IMR-90 (cell line): ENCODE data around the gene TPM4. TPM values are rescaled to one million over a fixed set of nuclear protein-coding genes. Genes with fewer than 3 reads are reported as not detected.

Experiments
- ATAC-seq: fragments of 200-7000 bp; cut with Tn5 transposase; 2 replicates; pipeline ENCODE4 v1.9.1; 2020; ENCODE audit warnings: low read depth, mild to moderate bottlenecking, moderate library complexity
- BruUV-seq: library from RNA; stranded (reverse); fragments of 400-500 nt; replicated peaks from 2 replicates; lab custom pipeline; 2021; lab: Mats Ljungman, UMichigan
- CTCF ChIA-PET: fragments of 300-600 bp; formaldehyde crosslinking; extraction: SDS; loops from one replicate; lab custom pipeline; 2021; ENCODE audit warnings: antibody characterized with exemption; lab: Yijun Ruan, JAX
- POLR2A ChIA-PET: fragments of 300-600 bp; sonication (Branson Sonifier 250); formaldehyde crosslinking; loops from one replicate; lab custom pipeline; 2022; ENCODE audit warnings: antibody characterized with exemption; ENCODE audit not compliant: unreplicated experiment; lab: Charles Lee
- DNase-seq: peaks from one replicate; pipeline ENCODE4 v3.0.0; 2013
- H2AFZ ChIP-seq: replicated peaks from 2 replicates; pipeline ENCODE3; 2013; ENCODE audit warnings: low read length, mild to moderate bottlenecking; ENCODE audit not compliant: poor library complexity
- H2AK5ac ChIP-seq: 2 replicates; pipeline ENCODE4 v1.6.1; 2013; ENCODE audit warnings: low read depth, low read length, inconsistent platforms
- H2AK9ac ChIP-seq: replicated peaks from 2 replicates; pipeline ENCODE3; 2013; ENCODE audit warnings: mild to moderate bottlenecking, low read depth, low read length, moderate library complexity; ENCODE audit not compliant: poor library complexity
- H2BK120ac ChIP-seq: 2 replicates; pipeline ENCODE4 v1.6.1; 2013; ENCODE audit warnings: low read depth, low read length, inconsistent platforms
- H2BK15ac ChIP-seq: 3 replicates; pipeline ENCODE4 v1.6.1; 2013; ENCODE audit warnings: low read depth, low read length, inconsistent platforms
- H2BK20ac ChIP-seq: 2 replicates; pipeline ENCODE4 v1.6.1; 2013; ENCODE audit warnings: low read depth, mild to moderate bottlenecking, inconsistent platforms, low read length, moderate library complexity
- H2BK5ac ChIP-seq: 2 replicates; pipeline ENCODE4 v1.6.1; 2013; ENCODE audit warnings: mild to moderate bottlenecking, low read depth, low read length, inconsistent platforms; ENCODE audit not compliant: poor library complexity, severe bottlenecking
- H3K14ac ChIP-seq: replicated peaks from 2 replicates; pipeline ENCODE4 v1.6.1; 2013; ENCODE audit warnings: low read depth, low read length, inconsistent platforms
- H3K18ac ChIP-seq: 2 replicates; pipeline ENCODE4 v1.6.1; 2013; ENCODE audit warnings: low read depth, low read length, control low read depth
- H3K23ac ChIP-seq: 2 replicates; pipeline ENCODE4 v1.6.1; 2013; ENCODE audit warnings: low read depth, low read length, inconsistent platforms
- H3K27ac ChIP-seq: 2 replicates; pipeline ENCODE4 v1.5.1; 2013; ENCODE audit warnings: mild to moderate bottlenecking, control low read depth, low read length; ENCODE audit not compliant: insufficient read depth
- H3K27me3 ChIP-seq: 2 replicates; pipeline ENCODE4 v1.6.1; 2013; ENCODE audit warnings: low read length; ENCODE audit not compliant: control insufficient read depth, insufficient read depth
- H3K36me3 ChIP-seq: 2 replicates; pipeline ENCODE4 v1.6.1; 2013; ENCODE audit warnings: low read length, mixed read lengths; ENCODE audit not compliant: control insufficient read depth, insufficient read depth
- H3K4ac ChIP-seq: 2 replicates; pipeline ENCODE4 v1.6.1; 2013; ENCODE audit warnings: low read depth, low read length, inconsistent platforms
- H3K4me1 ChIP-seq: 2 replicates; pipeline ENCODE4 v1.6.1; 2013; ENCODE audit warnings: low read length, mixed read lengths; ENCODE audit not compliant: control insufficient read depth, insufficient read depth
- H3K4me2 ChIP-seq: 2 replicates; pipeline ENCODE4 v1.6.1; 2013; ENCODE audit warnings: low read depth, mild to moderate bottlenecking, control low read depth, low read length, moderate library complexity
- H3K4me3 ChIP-seq: 2 replicates; pipeline ENCODE4 v1.5.1; 2013; ENCODE audit warnings: low read depth, mild to moderate bottlenecking, control low read depth, low read length, moderate library complexity; ENCODE audit not compliant: insufficient read depth
- H3K56ac ChIP-seq: 2 replicates; pipeline ENCODE4 v1.6.1; 2013; ENCODE audit warnings: low read length, inconsistent platforms; ENCODE audit not compliant: insufficient read depth; ENCODE audit errors: extremely low read depth
- H3K79me1 ChIP-seq, 2 experiments: 2 replicates each; pipeline ENCODE4 v1.6.1; 2013; ENCODE audit warnings: low read length in 2 of 2, inconsistent platforms in 1 of 2, low read depth in 1 of 2
- H3K9ac ChIP-seq: 2 replicates; pipeline ENCODE4 v1.6.1; 2013; ENCODE audit warnings: low read depth, low read length, control low read depth
- H3K9me1 ChIP-seq: 2 replicates; pipeline ENCODE4 v1.6.1; 2013; ENCODE audit warnings: low read length, inconsistent platforms; ENCODE audit not compliant: insufficient read depth
- H3K9me3 ChIP-seq: 2 replicates; pipeline ENCODE4 v1.6.1; 2013; ENCODE audit warnings: low read length; ENCODE audit not compliant: control insufficient read depth, insufficient read depth
- H4K20me1 ChIP-seq: 2 replicates; pipeline ENCODE4 v1.6.1; 2013; ENCODE audit warnings: low read length, inconsistent platforms; ENCODE audit not compliant: insufficient read depth
- H4K5ac ChIP-seq: 2 replicates; pipeline ENCODE4 v1.6.1; 2013; ENCODE audit warnings: mild to moderate bottlenecking, low read depth, low read length, control low read depth
- H4K8ac ChIP-seq, 2 experiments: 2 replicates each; pipeline ENCODE4 v1.6.1; 2013; ENCODE audit warnings: low read depth in 2 of 2, low read length in 2 of 2, control low read depth in 1 of 2, inconsistent platforms in 1 of 2
- H4K91ac ChIP-seq: 2 replicates; pipeline ENCODE4 v1.6.1; 2013; ENCODE audit warnings: low read depth, low read length, inconsistent platforms; ENCODE audit not compliant: insufficient read depth
- BHLHE40 ChIP-seq: fragments of 150-350 bp; IDR thresholded peaks from 2 replicates; pipeline ENCODE4 v1.6.1; 2016; ENCODE audit warnings: mild to moderate bottlenecking, low read depth, low read length
- MXI1 ChIP-seq: IDR thresholded peaks from 2 replicates; pipeline ENCODE4 v1.6.1; 2012; ENCODE audit warnings: low read depth, mild to moderate bottlenecking, low read length, moderate library complexity, borderline replicate concordance
- POLR2A ChIP-seq: IDR thresholded peaks from 2 replicates; pipeline ENCODE4 v1.6.1; 2012; ENCODE audit warnings: mild to moderate bottlenecking, low read depth, low read length
- WGBS, 2 experiments: methylation state at CpG; one replicate each; pipeline versions ENCODE4 v1.1.5 to v1.1.7; 2013; ENCODE audit warnings: missing lambda C conversion rate in 2 of 2; ENCODE audit not compliant: insufficient read length in 1 of 2; ENCODE audit errors: extremely low coverage in 2 of 2; 5-methylcytosine and 5-hydroxymethylcytosine counted together
- dilution Hi-C: fragments of 300-500 bp; cut with HindIII; formaldehyde crosslinking; loops from one replicate; pipeline ENCODE4 v1.14.3; 2018; ENCODE audit warnings: low sequenced_read_pairs; ENCODE audit not compliant: unreplicated experiment
- in situ Hi-C: fragments of 300-500 bp; cut with MboI; formaldehyde crosslinking; loops from 3 replicates; pipeline ENCODE4 v1.14.3; 2019; ENCODE audit warnings: low sequenced_read_pairs, inconsistent platforms, mixed read lengths
- intact Hi-C: fragments of 100-400 bp; cut with micrococcal nuclease; formaldehyde crosslinking; loops from 2 replicates; pipeline ENCODE4 v1.10.0; 2022
- polyA plus RNA-seq, 3 experiments: library from polyadenylated mRNA; depleted of rRNA; stranded (reverse); fragments of >200 nt; gene quantifications; 2 replicates each; pipeline ENCODE4 v1.2.3, GENCODE V29; 2012; ENCODE audit warnings: low replicate concordance in 1 of 3
- total RNA-seq: library from RNA; depleted of rRNA; stranded (reverse); fragments of >200 nt; gene quantifications from 2 replicates; pipeline ENCODE4 v1.2.3, GENCODE V29; 2012
- TF ChIP-seq, protein P1 (sequence below): conservative IDR thresholded peaks from 2 replicates; pipeline ENCODE4 v1.5.1; 2012; ENCODE audit warnings: mild to moderate bottlenecking, low read depth, low read length, improper control_type of control experiment

The TPM4 gene
- total and polyA plus RNA-seq, 2 of the 4 experiments (the other 2 are of a cell fraction) = 1,075 to 1,160 TPM

GRCh38 chr19:16074488-16075365 is 1.6 kb upstream of the TPM4 start:
- ATAC-seq (no peak), DNase-seq (no peak)
- Histone ChIP-seq H3K9ac (no peak overlapping the region), H3K36me3 (peaks cover 14% of the 10 kb centered on the region), H3K27ac (peak overlapping the region; percentile 33; the same call in 1 of the 2 replicates), H3K27me3 (no peaks in the 10 kb centered on the region), H3K4me2 (no peak overlapping the region), H2AK5ac (peak overlapping the region; percentile 80), H2AK9ac (peak overlapping the region; percentile 23), H4K91ac (no peak overlapping the region; the same call in 1 of the 2 replicates), H4K20me1 (peaks cover 12% of the 10 kb centered on the region), H2BK15ac (0 out of 3 replicates have a peak overlapping the region, but pooled peaks have one; percentile 31), H3K14ac (no peak overlapping the region; the same call in 1 of the 2 replicates), H4K5ac (no peak overlapping the region), H3K79me1 (peaks cover 12 to 58% of the 10 kb centered on the region in 2 experiments), H4K8ac (peak overlapping the region; percentile 9 to 91; a peak in 2 of 4 replicates), H2BK5ac (no peak overlapping the region), H3K23ac (peak overlapping the region; percentile 86; the same call in 1 of the 2 replicates), H3K9me1 (peaks cover 7% of the 10 kb centered on the region), H2BK120ac (no peak overlapping the region), H3K9me3 (no peaks in the 10 kb centered on the region), H3K56ac (no peak overlapping the region), H3K4ac (peak overlapping the region; percentile 64), H3K4me3 (no peak overlapping the region), H3K4me1 (peaks cover 6% of the 10 kb centered on the region; the same call in 1 of the 2 replicates), H3K18ac (no peak overlapping the region), H2AFZ (no peak overlapping the region), H2BK20ac (peak overlapping the region; percentile 41; the same call in 1 of the 2 replicates)
- TF ChIP-seq MXI1 (no peak), POLR2A (no peak), BHLHE40 (no peak)
- TF ChIP-seq, protein P1, sequence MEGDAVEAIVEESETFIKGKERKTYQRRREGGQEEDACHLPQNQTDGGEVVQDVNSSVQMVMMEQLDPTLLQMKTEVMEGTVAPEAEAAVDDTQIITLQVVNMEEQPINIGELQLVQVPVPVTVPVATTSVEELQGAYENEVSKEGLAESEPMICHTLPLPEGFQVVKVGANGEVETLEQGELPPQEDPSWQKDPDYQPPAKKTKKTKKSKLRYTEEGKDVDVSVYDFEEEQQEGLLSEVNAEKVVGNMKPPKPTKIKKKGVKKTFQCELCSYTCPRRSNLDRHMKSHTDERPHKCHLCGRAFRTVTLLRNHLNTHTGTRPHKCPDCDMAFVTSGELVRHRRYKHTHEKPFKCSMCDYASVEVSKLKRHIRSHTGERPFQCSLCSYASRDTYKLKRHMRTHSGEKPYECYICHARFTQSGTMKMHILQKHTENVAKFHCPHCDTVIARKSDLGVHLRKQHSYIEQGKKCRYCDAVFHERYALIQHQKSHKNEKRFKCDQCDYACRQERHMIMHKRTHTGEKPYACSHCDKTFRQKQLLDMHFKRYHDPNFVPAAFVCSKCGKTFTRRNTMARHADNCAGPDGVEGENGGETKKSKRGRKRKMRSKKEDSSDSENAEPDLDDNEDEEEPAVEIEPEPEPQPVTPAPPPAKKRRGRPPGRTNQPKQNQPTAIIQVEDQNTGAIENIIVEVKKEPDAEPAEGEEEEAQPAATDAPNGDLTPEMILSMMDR = no peak
- POLR2A ChIA-PET = interaction anchor here (0.7 kb wide), 1 partner anchor 9 kb away, joined by 5 read pairs; no protein-coding TSS in a partner anchor
- in situ Hi-C loops = no loop called here
- WGBS, 2 experiments = 96% methylated on average over 8 of the region's 10 CpGs; no CpG with 5 or more reads in 1 of the 2 experiments
- CTCF ChIA-PET = interaction anchor here (0.8 kb wide), 1 partner anchor 33 kb away, joined by 3 read pairs; no protein-coding TSS in a partner anchor
- BruUV-seq = no TSS peak
- dilution Hi-C loops = no loop called here
- intact Hi-C loops = loop anchor here (5.0 kb wide), 2 partner anchors 32 to 123 kb away; partner anchors contain the start of gene AP1M1
